Measurements from ENCODE around the gene ZNF256. TPM values are rescaled to one million over a fixed set of nuclear protein-coding genes. Genes with fewer than 3 reads are reported as not detected.

Gene ZNF256
- 10 to 100 TPM in 1 of 2 donors, 1 to 10 TPM in 1; 8.4 to 10.6 TPM for total RNA-seq

DNA sequence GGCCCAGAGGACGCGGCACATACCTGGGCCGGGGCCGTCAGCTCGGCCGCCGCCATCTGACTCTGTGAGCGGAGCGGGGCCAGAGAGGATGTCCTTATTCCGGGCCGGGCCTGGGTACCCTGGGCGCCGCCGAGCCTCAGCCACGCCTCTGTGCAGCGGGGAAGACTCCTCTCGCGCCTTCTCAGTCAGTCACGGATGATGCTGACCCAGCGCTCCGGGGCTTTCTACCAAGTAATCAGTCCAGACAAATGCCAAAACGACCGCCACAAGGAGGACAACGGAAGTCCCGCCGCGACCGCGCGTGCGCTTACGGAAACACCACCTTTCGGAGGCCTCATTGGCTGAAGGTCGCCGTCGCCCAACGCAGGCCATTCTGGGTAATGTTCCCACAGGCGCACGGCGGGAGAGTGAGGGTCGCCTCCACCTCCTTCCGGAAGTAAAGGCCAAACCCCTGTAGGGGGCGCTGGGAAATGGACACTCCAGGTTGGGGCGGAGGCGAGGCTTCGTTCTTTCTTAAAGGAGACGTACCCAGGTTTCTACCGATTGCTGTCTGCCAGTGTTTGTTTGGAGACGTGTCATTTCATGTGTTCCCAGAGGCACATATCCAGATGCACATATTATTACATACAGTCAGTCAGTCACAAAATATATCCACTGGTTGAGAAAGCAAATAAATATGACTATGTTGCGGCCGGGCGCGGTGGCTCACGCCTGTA is at the start of gene ZNF256:
Gene ZNF256 (minus strand): TSS at position 288 of the 716 bp plus-strand sequence. CDS start 232 bp downstream, at position 56.
- no peaks in the 10 kb centered on the region for H3K27me3 Mint-ChIP-seq (ENCODE audit: low read depth)
- ATAC-seq (replicated peaks in 1 of 2) (peak; percentile 98), DNase-seq (peak; percentile 92 to 96)
- H3K4me3 Mint-ChIP-seq = peak within 1 kb of the TSS; percentile 93 to 94
- H3K27ac Mint-ChIP-seq = peak within 1 kb of the TSS; percentile 61
- peaks cover 23 to 38% of the 10 kb centered on the region in 2 donors for H3K9me3 Mint-ChIP-seq
- H3K4me1 Mint-ChIP-seq (ENCODE audit: low read depth) = peaks cover 20% of the 10 kb centered on the region
- peaks cover 43 to 46% of the 10 kb centered on the region in 2 donors for H3K36me3 Mint-ChIP-seq (ENCODE audit: insufficient read depth in 2 of 2)

GRCh38 chr19:57992841-57993240 is 45.3 kb upstream of the ZNF256 start:
- Mint-ChIP-seq H3K27me3 (ENCODE audit: low read depth) (no peaks in the 10 kb centered on the region), H3K36me3 (ENCODE audit: insufficient read depth in 2 of 2) (peaks cover 51 to 72% of the 10 kb centered on the region in 2 donors), H3K27ac (no peak overlapping the region), H3K4me3 (no peak overlapping the region), H3K9me3 (peaks cover 22 to 35% of the 10 kb centered on the region in 2 donors), H3K4me1 (ENCODE audit: low read depth) (no peaks in the 10 kb centered on the region)
- ATAC-seq (replicated peaks in 1 of 2) (no peak), DNase-seq (no peak)

DNA sequence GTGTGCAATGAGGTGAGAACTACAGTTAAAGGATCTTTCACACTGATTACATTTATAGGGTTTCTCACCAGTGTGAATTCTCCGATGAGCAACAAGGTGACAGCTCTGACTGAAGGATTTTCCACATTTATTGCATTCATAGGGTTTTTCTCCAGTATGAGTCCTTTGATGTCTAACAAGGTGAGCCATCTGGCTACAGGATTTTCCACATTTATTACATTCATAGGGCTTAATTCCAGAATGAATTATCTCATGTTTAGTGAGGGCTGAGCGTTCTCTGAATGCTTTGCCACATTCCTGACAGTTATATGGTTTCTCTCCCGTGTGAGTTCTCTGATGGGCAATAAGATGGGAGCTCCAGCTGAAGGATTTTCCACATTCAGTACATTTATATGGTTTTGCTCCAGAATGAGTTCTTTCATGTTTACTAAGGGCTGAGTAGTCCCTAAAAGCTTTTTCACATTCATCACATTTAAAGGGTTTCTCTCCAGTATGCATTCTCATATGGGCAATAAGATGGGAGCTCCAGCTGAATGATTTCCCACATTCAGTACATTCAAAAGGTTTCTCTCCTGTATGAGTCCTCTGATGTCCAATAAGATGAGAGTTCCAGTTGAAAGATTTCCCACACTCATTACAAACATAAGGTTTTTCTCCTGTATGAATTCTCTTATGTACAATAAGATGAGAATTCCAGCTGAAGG is 31.2 kb upstream of the ZNF256 start:
- Mint-ChIP-seq H3K4me3 (no peak overlapping the region), H3K4me1 (ENCODE audit: low read depth) (no peaks in the 10 kb centered on the region), H3K27me3 (ENCODE audit: low read depth) (no peaks in the 10 kb centered on the region), H3K27ac (no peak overlapping the region), H3K9me3 (peaks cover 32 to 48% of the 10 kb centered on the region in 2 donors), H3K36me3 (ENCODE audit: insufficient read depth in 2 of 2) (peaks cover 62 to 89% of the 10 kb centered on the region in 2 donors)
- no peak for DNase-seq
- ATAC-seq (replicated peaks in 1 of 2) = no peak

- Mint-ChIP-seq H3K36me3 (ENCODE audit: insufficient read depth in 2 of 2) (peaks cover 42 to 64% of the 10 kb centered on the region in 2 donors), H3K9me3 (peaks cover 26 to 41% of the 10 kb centered on the region in 2 donors), H3K27me3 (ENCODE audit: low read depth) (no peaks in the 10 kb centered on the region), H3K4me1 (ENCODE audit: low read depth) (no peaks in the 10 kb centered on the region), H3K27ac (no peak within 1 kb of the TSS), H3K4me3 (no peak within 1 kb of the TSS)
- no peak for ATAC-seq (replicated peaks in 1 of 2)
- DNase-seq = no peak
These were observed 26.9 kb upstream of the ZNF256 start, which contains the start of gene C19orf18 for GRCh38 chr19:57974434-57974833. C19orf18 (minus strand) TSS chr19:57974534; CDS start chr19:57974432, 102 bp downstream.

- Mint-ChIP-seq H3K4me3 (no peak overlapping the region), H3K27ac (no peak overlapping the region), H3K36me3 (ENCODE audit: insufficient read depth in 2 of 2) (peaks cover 23 to 32% of the 10 kb centered on the region in 2 donors), H3K27me3 (ENCODE audit: low read depth) (no peaks in the 10 kb centered on the region), H3K9me3 (peaks cover 12 to 18% of the 10 kb centered on the region in 2 donors), H3K4me1 (ENCODE audit: low read depth) (no peaks in the 10 kb centered on the region)
- DNase-seq (no peak), ATAC-seq (replicated peaks in 1 of 2) (no peak)
These were observed 17.3 kb upstream of the ZNF256 start for GRCh38 chr19:57964761-57965160.

- peaks cover 17 to 18% of the 10 kb centered on the region in 2 donors for H3K9me3 Mint-ChIP-seq
- no peak overlapping the region for H3K27ac Mint-ChIP-seq
- H3K4me1 Mint-ChIP-seq (ENCODE audit: low read depth) = no peaks in the 10 kb centered on the region
- no peak overlapping the region for H3K4me3 Mint-ChIP-seq
- ATAC-seq (replicated peaks in 1 of 2) (no peak), DNase-seq (no peak)
- H3K27me3 Mint-ChIP-seq (ENCODE audit: low read depth) = no peaks in the 10 kb centered on the region
- H3K36me3 Mint-ChIP-seq (ENCODE audit: insufficient read depth in 2 of 2) = peaks cover 17 to 28% of the 10 kb centered on the region in 2 donors
These were observed 14.3 kb upstream of the ZNF256 start for GRCh38 chr19:57961785-57962184.

- Mint-ChIP-seq H3K4me3 (no peak overlapping the region), H3K4me1 (ENCODE audit: low read depth) (no peaks in the 10 kb centered on the region), H3K27ac (no peak overlapping the region), H3K27me3 (ENCODE audit: low read depth) (peaks cover 9% of the 10 kb centered on the region), H3K9me3 (peaks cover 22 to 26% of the 10 kb centered on the region in 2 donors), H3K36me3 (ENCODE audit: insufficient read depth in 2 of 2) (peaks cover 22 to 32% of the 10 kb centered on the region in 2 donors)
- DNase-seq (no peak), ATAC-seq (replicated peaks in 1 of 2) (no peak)
These were observed 7.5 kb upstream of the ZNF256 start for GRCh38 chr19:57954996-57955395.

GRCh38 chr19:57949702-57950101 is 2.2 kb upstream of the ZNF256 start:
- no peak for ATAC-seq (replicated peaks in 1 of 2)
- Mint-ChIP-seq H3K4me1 (ENCODE audit: low read depth) (peaks cover 20% of the 10 kb centered on the region), H3K27me3 (ENCODE audit: low read depth) (peaks cover 8% of the 10 kb centered on the region), H3K36me3 (ENCODE audit: insufficient read depth in 2 of 2) (peaks cover 32 to 35% of the 10 kb centered on the region in 2 donors), H3K9me3 (peaks cover 19 to 27% of the 10 kb centered on the region in 2 donors), H3K4me3 (no peak overlapping the region), H3K27ac (no peak overlapping the region)
- no peak for DNase-seq

- H3K27me3 Mint-ChIP-seq (ENCODE audit: low read depth) = peaks cover 4% of the 10 kb centered on the region
- H3K9me3 Mint-ChIP-seq = peaks cover 16 to 24% of the 10 kb centered on the region in 2 donors
- H3K4me1 Mint-ChIP-seq (ENCODE audit: low read depth) = peaks cover 20% of the 10 kb centered on the region
- H3K36me3 Mint-ChIP-seq (ENCODE audit: insufficient read depth in 2 of 2) = peaks cover 33 to 36% of the 10 kb centered on the region in 2 donors
- no peak overlapping the region for H3K4me3 Mint-ChIP-seq
- ATAC-seq (replicated peaks in 1 of 2) (no peak), DNase-seq (no peak)
- H3K27ac Mint-ChIP-seq = no peak overlapping the region
These were observed 1.8 kb upstream of the ZNF256 start for GRCh38 chr19:57949296-57949695.

GRCh38 chr19:57947088-57947418 is 453 bp downstream of the ZNF256 start:
- Mint-ChIP-seq H3K27me3 (ENCODE audit: low read depth) (no peaks in the 10 kb centered on the region), H3K9me3 (peaks cover 29 to 41% of the 10 kb centered on the region in 2 donors), H3K27ac (no peak overlapping the region), H3K4me1 (ENCODE audit: low read depth) (peaks cover 20% of the 10 kb centered on the region), H3K36me3 (ENCODE audit: insufficient read depth in 2 of 2) (peaks cover 48 to 51% of the 10 kb centered on the region in 2 donors), H3K4me3 (peak overlapping the region; percentile 93 to 94)
- ATAC-seq (replicated peaks in 1 of 2) (no peak), DNase-seq (no peak)

DNA sequence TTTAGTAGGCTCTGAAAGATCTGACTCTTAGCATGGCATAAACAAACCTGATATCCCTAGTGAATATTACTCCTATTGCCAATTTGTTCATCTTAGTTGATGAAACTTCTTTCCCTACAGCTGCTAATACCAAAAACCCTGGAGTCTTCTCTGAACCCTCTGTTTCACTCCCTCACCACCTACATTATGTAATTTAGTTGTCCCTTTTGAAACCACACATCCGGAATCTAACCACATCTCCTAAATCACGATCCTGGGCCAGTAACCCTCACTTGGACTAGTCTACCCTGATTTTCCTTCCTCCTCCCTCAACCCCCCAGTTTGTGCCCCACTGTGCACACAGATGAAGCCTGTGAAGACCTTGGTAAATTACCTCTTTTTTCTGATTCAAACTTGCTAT is 1.2 kb downstream of the ZNF256 start:
- DNase-seq = no peak
- no peak for ATAC-seq (replicated peaks in 1 of 2)
- Mint-ChIP-seq H3K27ac (no peak overlapping the region), H3K36me3 (ENCODE audit: insufficient read depth in 2 of 2) (peaks cover 53 to 58% of the 10 kb centered on the region in 2 donors), H3K4me1 (ENCODE audit: low read depth) (peaks cover 20% of the 10 kb centered on the region), H3K9me3 (peaks cover 35 to 45% of the 10 kb centered on the region in 2 donors), H3K4me3 (peak overlapping the region; percentile 93 to 94), H3K27me3 (ENCODE audit: low read depth) (no peaks in the 10 kb centered on the region)

DNA sequence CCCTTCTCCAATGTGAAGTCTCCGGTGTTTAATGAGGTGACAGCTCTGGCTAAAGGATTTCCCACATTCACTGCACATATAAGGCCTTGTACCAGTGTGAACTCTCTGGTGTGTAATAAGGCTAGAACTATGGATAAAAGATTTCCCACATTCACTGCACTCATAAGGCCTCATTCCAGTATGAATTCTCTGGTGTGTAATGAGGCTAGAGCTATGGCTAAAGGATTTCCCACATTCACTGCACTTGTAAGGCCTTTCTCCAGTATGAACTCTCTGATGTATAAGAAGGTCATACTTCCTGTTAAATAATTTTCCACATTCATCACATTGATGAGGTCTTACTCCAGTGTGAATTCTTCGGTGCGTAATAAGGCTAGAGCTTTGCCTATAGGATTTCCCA is 5.9 kb downstream of the ZNF256 start:
- no peak for DNase-seq
- no peak for ATAC-seq (replicated peaks in 1 of 2)
- Mint-ChIP-seq H3K4me3 (no peak overlapping the region), H3K27ac (no peak overlapping the region), H3K36me3 (ENCODE audit: insufficient read depth in 2 of 2) (peaks cover 66 to 80% of the 10 kb centered on the region in 2 donors), H3K27me3 (ENCODE audit: low read depth) (no peaks in the 10 kb centered on the region), H3K4me1 (ENCODE audit: low read depth) (peaks cover 11% of the 10 kb centered on the region), H3K9me3 (peaks cover 39 to 47% of the 10 kb centered on the region in 2 donors)

GRCh38 chr19:57935731-57936130 is 11.8 kb downstream of the ZNF256 start:
- Mint-ChIP-seq H3K9me3 (peaks cover 13 to 28% of the 10 kb centered on the region in 2 donors), H3K4me3 (peak overlapping the region in 1 of 2 donors; percentile 94), H3K4me1 (ENCODE audit: low read depth) (no peaks in the 10 kb centered on the region), H3K27ac (no peak overlapping the region), H3K36me3 (ENCODE audit: insufficient read depth in 2 of 2) (peaks cover 44 to 60% of the 10 kb centered on the region in 2 donors), H3K27me3 (ENCODE audit: low read depth) (no peaks in the 10 kb centered on the region)
- ATAC-seq (replicated peaks in 1 of 2) (no peak), DNase-seq (no peak)
